Testis (tissue), 3 donors: ENCODE measurements around the gene PDCD1. TPM values are rescaled to one million over a fixed set of nuclear protein-coding genes. Genes with fewer than 3 reads are reported as not detected.

Experiments used
- DNase-seq: peaks from one replicate; pipeline ENCODE4 v3.0.0-alpha.2; 2019
- H3K27ac ChIP-seq, 2 donors: fragments of 200-600 bp; sonication (generic); one replicate each; pipeline ENCODE4 v1.5.1; 2019
- H3K27me3 ChIP-seq: fragments of 200-600 bp; sonication (generic); one replicate; pipeline ENCODE4 v1.5.1; 2019
- H3K36me3 ChIP-seq: fragments of 200-600 bp; sonication (generic); one replicate; pipeline ENCODE4 v1.5.1; 2017; ENCODE audit warnings: low read depth; ENCODE audit errors: missing control alignments
- H3K4me1 ChIP-seq: fragments of 200-600 bp; sonication (generic); one replicate; pipeline ENCODE4 v1.5.1; 2019
- H3K4me3 ChIP-seq, 2 donors: fragments of 200-600 bp; sonication (generic); one replicate each; pipeline ENCODE4 v1.5.1; 2017 to 2019
- H3K9me3 ChIP-seq: fragments of 200-600 bp; sonication (generic); one replicate; pipeline ENCODE4 v1.5.1; 2017
- POLR2A ChIP-seq: fragments of 450-650 bp; IDR thresholded peaks from one replicate; pipeline ENCODE4 v1.6.1; 2017; ENCODE audit warnings: antibody characterized with exemption, mild to moderate bottlenecking, moderate library complexity
- WGBS, 2 donors: methylation state at CpG; one replicate each; pipeline ENCODE4 v1.1.5; 2018; 5-methylcytosine and 5-hydroxymethylcytosine counted together
- intact Hi-C: fragments of 100-400 bp; cut with DNase I; formaldehyde crosslinking; loops from one replicate; pipeline ENCODE4 v1.15.1; 2023; ENCODE audit warnings: low total_unique reads
- polyA plus RNA-seq: library from polyadenylated mRNA; stranded (reverse); fragments of 350-450 nt; fragmentation: Illumina TruSeq; extraction: RNeasy Lipid Tissue Mini Kit (QIAGEN cat#74804); gene quantifications from one replicate; pipeline ENCODE4 v1.2.3, GENCODE V29; 2014; ENCODE audit warnings: low read depth, low replicate concordance; ENCODE audit not compliant: insufficient read depth
- total RNA-seq, 2 donors: library from RNA; depleted of rRNA; stranded (reverse); fragments of >200 nt; gene quantifications; one replicate each; pipeline ENCODE4 v1.2.3, GENCODE V29; 2016
- TF ChIP-seq, protein P1 (sequence below), 3 experiments: fragments of 450-650 bp in 2 of 3; fragments of 200-600 bp in 1 of 3; sonication (generic) in 1 of 3; IDR thresholded peaks; one replicate each; pipeline ENCODE4 v1.5.1; 2016 to 2019; ENCODE audit warnings: antibody characterized with exemption in 3 of 3, mild to moderate bottlenecking in 2 of 3, moderate library complexity in 1 of 3

Gene PDCD1
- total and polyA plus RNA-seq, 3 donors from 2014 or later, result 0.37 to 0.47 (median 0.39) TPM

DNA sequence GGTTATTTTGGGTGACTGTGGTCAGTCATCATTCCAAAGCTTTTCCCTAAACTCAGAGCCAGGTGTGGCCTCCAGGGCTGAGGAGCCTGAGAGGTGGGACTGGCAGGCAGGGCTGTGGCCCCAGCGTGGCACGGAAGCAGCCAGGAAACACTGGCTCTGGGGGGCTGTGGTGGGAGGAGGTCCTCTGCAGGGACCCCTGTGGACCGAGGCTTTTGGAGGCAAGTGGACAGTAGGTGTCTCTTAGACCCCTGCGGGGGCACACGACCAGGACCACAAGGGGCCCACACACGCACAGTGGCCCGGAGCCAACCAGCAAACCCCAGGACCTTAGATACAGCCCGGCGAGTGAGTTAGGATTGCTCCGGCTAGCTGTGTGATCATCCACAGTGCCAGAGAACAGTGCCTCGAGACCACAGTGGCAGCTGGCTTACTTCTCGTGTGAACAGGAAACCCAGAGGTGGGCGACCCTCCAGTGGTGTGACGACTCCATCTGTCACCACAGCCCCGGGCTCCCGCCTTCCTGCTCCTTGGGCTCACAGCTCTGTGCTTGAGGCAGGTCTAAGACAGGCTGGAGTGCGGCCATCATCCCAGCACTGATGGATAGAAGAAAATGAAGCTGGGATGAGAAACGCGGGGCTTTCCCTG is 9.2 kb upstream of the PDCD1 start:
- Histone ChIP-seq H3K27me3 (no peaks in the 10 kb centered on the region), H3K9me3 (no peaks in the 10 kb centered on the region), H3K4me1 (peaks cover 6% of the 10 kb centered on the region), H3K4me3 (no peak overlapping the region), H3K36me3 (no peaks in the 10 kb centered on the region), H3K27ac (no peak overlapping the region)
- DNase-seq, result no peak
- no peak for TF ChIP-seq POLR2A
- TF ChIP-seq, protein P1, sequence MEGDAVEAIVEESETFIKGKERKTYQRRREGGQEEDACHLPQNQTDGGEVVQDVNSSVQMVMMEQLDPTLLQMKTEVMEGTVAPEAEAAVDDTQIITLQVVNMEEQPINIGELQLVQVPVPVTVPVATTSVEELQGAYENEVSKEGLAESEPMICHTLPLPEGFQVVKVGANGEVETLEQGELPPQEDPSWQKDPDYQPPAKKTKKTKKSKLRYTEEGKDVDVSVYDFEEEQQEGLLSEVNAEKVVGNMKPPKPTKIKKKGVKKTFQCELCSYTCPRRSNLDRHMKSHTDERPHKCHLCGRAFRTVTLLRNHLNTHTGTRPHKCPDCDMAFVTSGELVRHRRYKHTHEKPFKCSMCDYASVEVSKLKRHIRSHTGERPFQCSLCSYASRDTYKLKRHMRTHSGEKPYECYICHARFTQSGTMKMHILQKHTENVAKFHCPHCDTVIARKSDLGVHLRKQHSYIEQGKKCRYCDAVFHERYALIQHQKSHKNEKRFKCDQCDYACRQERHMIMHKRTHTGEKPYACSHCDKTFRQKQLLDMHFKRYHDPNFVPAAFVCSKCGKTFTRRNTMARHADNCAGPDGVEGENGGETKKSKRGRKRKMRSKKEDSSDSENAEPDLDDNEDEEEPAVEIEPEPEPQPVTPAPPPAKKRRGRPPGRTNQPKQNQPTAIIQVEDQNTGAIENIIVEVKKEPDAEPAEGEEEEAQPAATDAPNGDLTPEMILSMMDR (IDR thresholded peaks at IDR 0.05), result no peak
- 59 to 73% methylated on average over 7 to 19 of the region's 19 CpGs for WGBS, 2 donors
- intact Hi-C loops, result no loop called here

DNA sequence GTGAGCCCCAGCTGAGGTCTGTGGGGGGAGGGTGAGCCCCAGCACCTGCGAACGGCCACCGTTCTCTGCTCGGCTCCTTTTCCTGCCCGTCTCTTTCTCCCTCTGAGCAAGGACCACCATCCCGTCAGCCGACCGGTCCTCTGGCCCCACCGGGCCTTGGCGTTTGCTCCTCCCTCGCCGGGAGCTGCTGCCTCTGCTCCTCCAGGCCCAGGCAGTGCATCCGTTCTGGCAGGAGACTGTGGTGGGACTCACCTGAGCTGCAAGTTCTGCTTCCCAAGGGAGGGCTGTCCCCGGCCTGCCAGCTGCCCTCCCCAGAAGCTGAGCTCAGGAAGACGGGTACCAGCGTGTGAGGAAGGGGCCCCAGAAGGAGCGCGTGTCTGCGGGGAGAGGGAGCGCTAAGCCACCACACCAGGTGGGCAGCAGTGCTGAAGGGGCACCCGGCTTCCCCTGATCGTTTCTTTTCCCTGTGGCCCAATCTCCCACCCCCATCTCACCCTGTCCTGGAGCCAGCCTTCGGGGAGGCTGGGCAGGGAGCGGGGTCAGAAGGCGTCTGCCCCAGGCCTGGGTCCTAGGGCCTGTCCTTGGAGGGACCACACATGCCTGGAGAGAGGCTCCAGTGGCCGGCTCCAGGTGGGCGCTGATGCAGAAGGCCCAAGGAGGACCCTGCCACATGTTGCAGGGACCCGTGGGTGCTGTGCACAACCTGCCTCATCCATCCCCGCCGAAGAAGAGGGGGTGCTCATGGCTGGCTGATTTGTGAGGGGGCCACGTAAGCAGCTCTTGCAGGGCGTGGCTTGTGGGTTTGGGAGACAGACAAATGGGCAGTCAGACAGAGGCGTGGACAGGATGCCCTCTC is 8.3 kb upstream of the PDCD1 start:
- Histone ChIP-seq H3K36me3 (no peaks in the 10 kb centered on the region), H3K4me3 (no peak overlapping the region), H3K27me3 (no peaks in the 10 kb centered on the region), H3K4me1 (peaks cover 6% of the 10 kb centered on the region), H3K9me3 (no peaks in the 10 kb centered on the region), H3K27ac (no peak overlapping the region)
- no peak for DNase-seq
- TF ChIP-seq, protein P1 (IDR thresholded peaks at IDR 0.05), result no peak
- TF ChIP-seq POLR2A, result no peak
- intact Hi-C loops, result no loop called here
- WGBS, 2 donors, result 56 to 83% methylated on average over 18 to 33 of the region's 33 CpGs

DNA sequence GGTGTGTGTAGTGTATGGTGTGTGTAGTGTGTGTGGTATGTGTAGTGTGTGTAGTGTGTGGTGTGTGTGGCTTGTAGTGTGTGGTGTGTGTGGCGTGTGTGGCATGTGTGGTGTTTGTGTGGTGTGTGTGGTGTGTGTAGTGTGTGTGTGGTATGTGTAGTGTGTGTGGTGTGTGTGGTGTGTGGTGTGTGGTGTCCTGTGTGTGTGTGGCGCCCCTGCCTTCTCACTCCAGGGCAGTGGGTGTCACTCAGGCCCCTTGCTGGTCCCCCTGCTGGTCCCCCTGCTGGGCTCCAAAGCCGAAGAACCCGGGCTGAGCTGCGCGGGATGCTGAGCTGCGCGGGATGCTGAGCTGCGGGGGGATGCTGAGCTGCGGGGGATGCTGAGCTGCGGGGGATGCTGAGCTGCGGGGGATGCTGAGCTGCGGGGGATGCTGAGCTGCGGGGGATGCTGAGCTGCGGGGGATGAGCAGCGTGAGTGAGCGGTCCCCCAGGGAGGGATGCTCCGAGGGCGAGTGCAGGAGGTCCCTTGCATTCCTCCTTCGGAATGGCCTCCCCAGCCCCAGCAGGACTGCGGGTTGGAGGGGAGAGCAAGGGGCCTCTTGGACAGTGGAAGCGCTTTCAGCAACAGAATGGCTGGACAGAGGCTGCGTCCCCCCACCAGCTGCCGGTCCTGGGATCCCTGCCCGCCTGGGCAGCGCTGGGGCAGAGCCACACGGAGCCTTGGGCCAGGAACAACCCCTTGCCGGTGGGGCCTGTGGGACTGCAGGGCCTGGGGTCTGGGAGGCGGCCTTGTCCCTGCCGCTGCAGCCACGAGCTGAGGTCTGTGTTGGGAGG is 7.5 kb upstream of the PDCD1 start:
- intact Hi-C loops, result no loop called here
- 18 to 19% methylated on average over 11 to 29 of the region's 31 CpGs for WGBS, 2 donors
- DNase-seq, result no peak

DNA sequence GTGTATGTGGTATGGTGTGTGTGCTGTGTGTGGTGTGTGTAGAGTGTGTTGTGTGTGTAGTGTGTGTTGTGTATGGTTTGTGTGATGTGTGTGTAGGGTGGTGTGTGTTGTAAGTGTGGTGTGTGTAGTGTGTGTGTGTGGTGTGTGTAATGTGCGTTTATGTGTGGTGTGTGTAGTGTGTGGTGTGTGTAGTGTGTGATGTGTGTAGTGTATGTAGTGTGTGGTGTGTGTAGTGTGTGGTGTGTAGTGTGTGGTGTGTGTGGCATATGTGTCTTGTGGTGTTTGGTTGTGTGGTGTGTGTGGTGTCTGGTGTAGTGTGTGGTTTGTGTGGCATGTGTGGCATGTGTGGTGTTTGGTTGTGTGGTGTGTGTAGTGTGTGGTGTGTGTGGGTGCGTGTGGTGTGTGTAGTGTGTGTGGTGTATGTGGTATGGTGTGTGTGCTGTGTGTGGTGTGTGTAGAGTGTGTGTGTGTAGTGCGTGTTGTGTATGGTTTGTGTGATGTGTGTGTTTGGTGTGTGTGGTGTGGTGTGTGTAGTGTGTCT is 6.8 kb upstream of the PDCD1 start:
- Histone ChIP-seq H3K36me3 (no peaks in the 10 kb centered on the region), H3K4me3 (no peak overlapping the region), H3K4me1 (peaks cover 7% of the 10 kb centered on the region), H3K27me3 (no peaks in the 10 kb centered on the region), H3K27ac (no peak overlapping the region), H3K9me3 (no peaks in the 10 kb centered on the region)
- intact Hi-C loops, result no loop called here
- 66 to 71% methylated on average over 3 of the region's 3 CpGs for WGBS, 2 donors
- no peak for DNase-seq
- no peak for TF ChIP-seq POLR2A
- TF ChIP-seq, protein P1 (IDR thresholded peaks at IDR 0.05), result no peak

More for the DNA sequence above, 7.5 kb upstream of the PDCD1 start:
- Histone ChIP-seq H3K36me3 (no peaks in the 10 kb centered on the region), H3K4me1 (peaks cover 6% of the 10 kb centered on the region), H3K27me3 (no peaks in the 10 kb centered on the region), H3K4me3 (no peak overlapping the region), H3K9me3 (no peaks in the 10 kb centered on the region), H3K27ac (no peak overlapping the region)
- no peak for TF ChIP-seq POLR2A
- TF ChIP-seq, protein P1 (IDR thresholded peaks at IDR 0.05), result no peak
